Neural cell (in vitro differentiated cells): ENCODE results near the gene DNAAF5.

Experiments used
- EZH2 ChIP-seq: fragments of 200-600, 300-800 bp; shearing (Covaris generic), sonication (generic); IDR thresholded peaks from 2 replicates; pipeline ENCODE4 v1.6.1; 2014; ENCODE audit warnings: antibody characterized with exemption, low read length, borderline replicate concordance, mild to moderate bottlenecking; ENCODE audit not compliant: insufficient read depth, poor library complexity, severe bottlenecking
- MXI1 ChIP-seq: fragments of 450-650 bp; conservative IDR thresholded peaks from 2 replicates; pipeline ENCODE4 v1.6.1; 2014; ENCODE audit warnings: antibody characterized with exemption, mild to moderate bottlenecking; ENCODE audit not compliant: poor library complexity, severe bottlenecking
- POLR2AphosphoS5 ChIP-seq: IDR thresholded peaks from 2 replicates; pipeline ENCODE4 v1.6.1; 2012
- RAD21 ChIP-seq: fragments of 450-650 bp; conservative IDR thresholded peaks from 2 replicates; pipeline ENCODE4 v1.6.1; 2014; ENCODE audit warnings: antibody characterized with exemption, mild to moderate bottlenecking, moderate library complexity
- TF ChIP-seq, protein P1 (sequence below): fragments of 450-650 bp; IDR thresholded peaks from 2 replicates; pipeline ENCODE4 v1.5.1; 2014; ENCODE audit warnings: antibody characterized with exemption, mild to moderate bottlenecking, moderate library complexity; ENCODE audit not compliant: poor library complexity, severe bottlenecking

DNA sequence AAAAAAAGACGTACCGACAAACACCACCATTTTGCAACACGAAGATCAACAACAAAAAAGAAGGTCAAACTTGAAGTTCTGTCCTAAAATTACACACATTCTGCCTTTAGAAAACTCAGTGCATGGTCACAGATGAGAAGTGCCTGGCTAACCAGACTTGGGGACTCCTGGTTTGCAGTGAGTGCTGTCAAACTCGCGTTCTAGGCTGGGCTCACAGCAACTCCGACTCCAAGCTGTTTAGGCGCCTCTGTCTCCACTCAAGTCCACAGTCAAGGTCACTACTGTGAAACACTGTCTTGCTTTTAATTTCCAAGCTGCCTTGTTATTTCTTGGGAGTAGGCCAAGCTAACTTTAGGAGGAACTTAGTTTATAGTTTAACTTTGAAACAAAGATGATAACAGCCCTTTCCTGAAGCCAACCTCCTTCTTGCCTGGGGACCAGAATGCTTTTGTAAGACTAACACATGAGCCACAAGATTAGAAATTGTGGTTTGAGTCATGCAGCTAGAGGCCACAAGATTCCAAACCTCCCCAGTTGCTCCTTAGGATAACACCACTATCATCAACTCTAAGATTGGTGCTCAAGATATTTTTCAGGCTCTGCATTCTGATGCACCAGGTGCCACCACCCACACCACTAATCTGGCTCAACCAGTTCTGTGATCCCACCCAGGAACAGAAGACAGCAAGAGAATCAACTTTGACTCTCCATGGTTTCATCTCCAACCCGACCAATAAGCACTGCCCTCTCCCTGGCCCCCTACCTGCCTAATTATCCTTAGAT lies 1.1 kb upstream of the DNAAF5 start:
- no peak for TF ChIP-seq RAD21
- TF ChIP-seq, protein P1, sequence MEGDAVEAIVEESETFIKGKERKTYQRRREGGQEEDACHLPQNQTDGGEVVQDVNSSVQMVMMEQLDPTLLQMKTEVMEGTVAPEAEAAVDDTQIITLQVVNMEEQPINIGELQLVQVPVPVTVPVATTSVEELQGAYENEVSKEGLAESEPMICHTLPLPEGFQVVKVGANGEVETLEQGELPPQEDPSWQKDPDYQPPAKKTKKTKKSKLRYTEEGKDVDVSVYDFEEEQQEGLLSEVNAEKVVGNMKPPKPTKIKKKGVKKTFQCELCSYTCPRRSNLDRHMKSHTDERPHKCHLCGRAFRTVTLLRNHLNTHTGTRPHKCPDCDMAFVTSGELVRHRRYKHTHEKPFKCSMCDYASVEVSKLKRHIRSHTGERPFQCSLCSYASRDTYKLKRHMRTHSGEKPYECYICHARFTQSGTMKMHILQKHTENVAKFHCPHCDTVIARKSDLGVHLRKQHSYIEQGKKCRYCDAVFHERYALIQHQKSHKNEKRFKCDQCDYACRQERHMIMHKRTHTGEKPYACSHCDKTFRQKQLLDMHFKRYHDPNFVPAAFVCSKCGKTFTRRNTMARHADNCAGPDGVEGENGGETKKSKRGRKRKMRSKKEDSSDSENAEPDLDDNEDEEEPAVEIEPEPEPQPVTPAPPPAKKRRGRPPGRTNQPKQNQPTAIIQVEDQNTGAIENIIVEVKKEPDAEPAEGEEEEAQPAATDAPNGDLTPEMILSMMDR, result no peak
- TF ChIP-seq POLR2AphosphoS5, result no peak
- no peak for TF ChIP-seq MXI1
- TF ChIP-seq EZH2, result no peak
